GM19239 (cell line): ENCODE results near the gene METTL22.

Experiments
- DNase-seq: peaks from one replicate; pipeline ENCODE4 v3.0.0; 2011; ENCODE audit warnings: low spot score; ENCODE audit not compliant: insufficient read length
- FAIRE-seq: peaks from 2 replicates; lab custom pipeline; 2011; peaks lifted over from hg19 to GRCh38; lab: Jason Lieb, UNC

Gene METTL22, protein sequence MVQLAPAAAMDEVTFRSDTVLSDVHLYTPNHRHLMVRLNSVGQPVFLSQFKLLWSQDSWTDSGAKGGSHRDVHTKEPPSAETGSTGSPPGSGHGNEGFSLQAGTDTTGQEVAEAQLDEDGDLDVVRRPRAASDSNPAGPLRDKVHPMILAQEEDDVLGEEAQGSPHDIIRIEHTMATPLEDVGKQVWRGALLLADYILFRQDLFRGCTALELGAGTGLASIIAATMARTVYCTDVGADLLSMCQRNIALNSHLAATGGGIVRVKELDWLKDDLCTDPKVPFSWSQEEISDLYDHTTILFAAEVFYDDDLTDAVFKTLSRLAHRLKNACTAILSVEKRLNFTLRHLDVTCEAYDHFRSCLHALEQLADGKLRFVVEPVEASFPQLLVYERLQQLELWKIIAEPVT

DNA sequence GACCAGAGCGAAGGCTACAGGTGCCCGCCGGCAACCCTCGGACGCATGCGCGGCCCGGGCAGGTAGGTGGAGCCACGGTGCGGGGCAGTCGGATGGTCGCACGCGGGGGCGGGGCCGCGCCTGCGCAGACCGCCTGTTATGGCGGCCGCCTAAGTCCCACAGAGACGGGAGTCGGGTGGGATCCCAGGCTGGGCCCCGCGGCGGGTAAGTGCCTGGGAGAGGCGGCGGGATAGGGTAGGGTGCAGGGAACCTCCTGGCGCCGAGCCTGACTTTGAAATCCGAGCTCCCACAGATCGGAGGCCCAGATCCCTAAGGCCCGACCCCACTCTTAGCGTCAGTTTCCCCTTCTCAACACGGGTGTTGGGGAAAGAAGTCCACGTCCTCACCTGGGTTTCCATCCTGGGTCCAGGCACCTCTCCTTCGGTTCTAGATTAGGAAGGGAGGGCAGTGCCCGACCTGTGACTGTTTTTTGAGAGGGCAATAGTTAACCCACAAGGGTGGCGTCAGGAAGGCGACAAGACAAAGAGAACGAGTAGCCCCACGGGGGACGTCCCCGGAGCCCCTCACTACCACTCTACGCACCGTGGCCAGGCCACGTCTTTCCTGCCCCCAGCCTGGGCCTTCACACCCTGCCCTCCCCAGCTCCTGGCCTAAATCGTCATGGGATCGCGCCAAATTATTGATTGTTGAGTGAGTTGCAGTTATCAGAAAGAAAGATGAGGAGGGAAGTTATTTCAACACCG, at the start of gene METTL22:
Gene METTL22 (plus strand): TSS at position 127 of the 743 bp plus-strand sequence. CDS start 3,968 bp downstream, outside the sequence.
- DNase-seq (peak; percentile 97), FAIRE-seq (peak; percentile 88)

DNA sequence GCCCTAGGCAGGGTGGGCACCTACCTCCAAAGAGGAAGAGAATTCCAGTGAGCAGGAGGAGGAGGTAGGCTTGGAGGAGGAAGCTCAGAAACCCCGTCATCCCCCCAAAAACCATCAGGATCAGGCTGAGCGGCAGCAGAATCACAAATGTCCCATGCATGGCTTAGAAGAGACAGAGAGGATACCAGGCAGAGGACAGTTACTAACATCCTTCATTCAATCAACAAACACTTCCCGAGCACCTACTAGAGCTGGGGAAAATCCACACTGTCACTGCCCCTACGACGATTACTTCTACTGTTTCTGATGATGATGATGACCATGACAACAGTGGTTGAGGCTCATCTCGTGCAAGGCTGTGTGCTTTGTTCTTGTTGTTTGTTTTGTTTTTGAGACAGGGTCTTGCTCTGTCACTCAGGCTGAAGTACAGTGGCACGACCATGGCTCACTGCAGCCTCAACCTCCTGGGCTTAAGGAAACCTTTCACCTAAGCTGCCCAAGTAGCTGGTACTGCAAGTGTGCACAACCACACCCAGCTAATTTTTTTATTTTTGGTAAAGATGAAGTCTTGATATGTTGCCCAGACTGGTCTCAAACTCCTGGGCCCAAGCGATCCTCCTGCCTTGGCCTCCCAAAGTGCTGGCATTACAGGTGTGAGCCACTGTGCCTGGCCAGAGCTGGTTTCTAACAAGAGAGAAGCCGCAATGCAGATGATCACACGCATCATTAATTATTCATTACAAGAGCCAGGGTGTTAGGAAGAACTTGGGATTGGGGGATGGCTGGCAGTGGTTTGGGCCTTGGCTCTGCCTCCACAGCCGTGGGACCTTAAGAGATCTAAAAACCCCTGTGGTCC, 49.2 kb upstream of the METTL22 start:
- FAIRE-seq: no peak

DNA sequence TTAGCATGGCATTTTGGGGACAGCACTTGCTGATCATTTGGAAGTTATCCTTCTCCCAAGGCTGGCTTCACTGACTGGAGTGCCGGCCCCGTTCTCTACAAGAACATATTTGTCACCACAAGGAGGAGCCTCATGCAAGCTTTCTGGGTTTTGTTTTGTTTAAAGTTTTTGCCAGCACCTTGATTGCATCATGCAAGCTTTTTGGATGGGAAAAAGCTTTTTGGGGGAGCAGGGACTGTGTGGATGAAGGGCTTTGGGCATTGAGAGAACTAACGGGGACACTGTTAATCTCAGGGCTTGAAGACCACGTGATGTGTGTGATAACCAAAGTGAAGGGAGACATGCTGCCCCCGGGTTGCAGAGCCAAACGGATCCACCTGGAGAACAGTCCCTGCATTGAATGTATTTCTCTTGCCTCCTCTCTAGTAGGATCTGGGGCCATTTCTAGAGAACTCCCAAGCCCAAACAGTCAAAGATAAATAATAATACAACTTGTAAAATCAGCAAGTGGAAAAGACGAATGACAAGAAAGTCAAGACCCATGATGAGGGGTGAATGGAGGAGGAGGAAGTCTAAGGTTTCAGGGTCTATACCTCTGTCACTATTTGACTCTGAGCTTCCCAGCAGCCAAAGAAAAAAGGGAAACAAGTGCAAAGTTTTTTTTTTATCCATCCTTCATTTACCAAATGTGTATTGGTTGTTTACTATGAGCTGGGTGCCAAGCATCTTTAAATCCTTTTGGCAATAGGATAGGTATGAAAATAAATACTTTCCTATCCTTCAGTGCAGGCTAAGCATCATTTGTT, 48.4 kb upstream of the METTL22 start:
- DNase-seq (no peak), FAIRE-seq (no peak)

More for the DNA sequence above, 49.2 kb upstream of the METTL22 start:
- no peak for DNase-seq

DNA sequence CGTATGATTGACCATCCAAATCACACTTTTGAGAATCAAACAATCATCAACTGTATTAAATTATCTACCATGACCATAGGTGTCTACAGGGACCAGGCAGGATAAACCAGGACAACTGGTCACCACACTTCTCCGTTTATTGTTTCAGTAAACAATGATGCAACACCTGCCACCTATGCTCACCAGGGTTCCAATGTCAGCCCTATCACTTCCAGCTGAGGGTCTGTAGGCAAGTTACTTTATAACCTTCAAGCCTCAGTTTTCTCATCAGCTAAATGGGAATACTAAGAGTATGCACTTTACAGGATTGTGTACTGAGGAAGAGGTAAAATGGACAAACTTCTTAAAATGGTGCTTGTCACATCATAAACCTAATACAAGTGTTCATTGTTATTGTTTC, 46.1 kb upstream of the METTL22 start:
- DNase-seq (no peak), FAIRE-seq (no peak)

DNA sequence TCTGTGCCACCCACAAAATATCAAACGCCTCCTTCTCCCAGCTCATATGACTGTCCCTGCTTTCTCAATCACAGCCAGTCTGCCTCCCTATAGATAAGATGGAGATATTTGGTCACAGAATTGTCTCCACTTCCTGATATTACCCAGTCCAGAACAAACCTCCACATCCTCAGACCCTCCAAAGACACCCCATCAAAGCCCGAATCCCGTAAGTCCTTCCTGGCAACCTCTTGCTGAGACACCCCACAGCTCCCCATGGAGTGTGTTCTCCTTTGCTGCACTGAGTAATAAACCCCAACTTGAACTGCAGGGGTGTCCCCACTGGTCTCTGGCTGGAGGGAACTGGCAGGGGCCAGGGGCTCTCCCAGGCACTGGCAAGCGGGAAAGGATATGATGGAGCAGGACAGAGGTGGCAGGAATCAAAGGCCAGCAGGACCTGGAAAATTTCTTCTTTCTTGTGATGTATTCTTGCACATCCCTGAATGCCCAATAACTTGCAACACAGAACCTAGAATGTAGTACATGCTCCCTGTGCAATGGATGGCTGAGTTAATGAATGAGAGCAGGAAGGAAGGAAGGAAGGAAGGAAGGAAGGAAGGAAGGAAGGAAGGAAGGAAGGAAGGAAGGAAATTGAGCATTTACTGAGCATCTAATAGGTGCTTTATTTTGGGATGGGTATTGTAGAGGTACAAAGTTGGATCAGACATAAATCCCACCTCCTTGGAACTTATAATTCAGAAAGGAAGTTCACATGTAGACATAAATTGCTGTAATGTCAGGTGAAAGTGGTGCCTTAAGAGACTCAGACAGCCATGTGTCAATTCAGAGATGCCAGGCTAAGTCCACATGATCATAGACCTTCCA, 45.1 kb upstream of the METTL22 start:
- no peak for DNase-seq
- no peak for FAIRE-seq

DNA sequence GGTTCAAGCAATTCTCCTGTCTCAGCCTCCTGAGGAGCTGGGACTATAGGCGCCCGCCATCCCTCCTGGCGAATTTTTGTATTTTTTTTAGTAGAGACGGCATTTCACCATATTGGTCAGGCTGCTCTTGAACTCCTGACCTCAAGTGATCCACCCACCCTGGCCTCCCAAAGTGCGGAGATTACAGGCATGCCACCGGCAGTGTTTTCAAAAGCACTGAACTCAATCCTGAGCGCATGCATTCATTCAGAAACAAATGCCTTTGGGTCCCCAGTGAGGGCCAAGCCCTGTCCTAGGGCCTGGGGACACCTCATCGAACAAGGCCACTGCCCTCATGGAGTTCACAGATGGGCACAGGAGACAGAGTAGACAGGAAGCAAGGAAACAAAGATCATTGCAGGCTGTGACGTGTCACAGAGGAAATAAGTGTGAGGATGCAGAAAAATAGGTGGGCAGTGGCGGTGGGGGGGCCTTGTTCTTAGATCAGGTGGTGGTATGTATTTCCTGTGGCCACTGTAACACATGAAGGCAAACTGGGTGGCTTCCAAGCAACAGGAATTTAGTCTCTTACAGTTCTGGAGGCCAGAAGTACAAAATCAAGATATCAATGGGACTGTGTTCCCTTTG, 43.7 kb upstream of the METTL22 start:
- DNase-seq (no peak), FAIRE-seq (no peak)

DNA sequence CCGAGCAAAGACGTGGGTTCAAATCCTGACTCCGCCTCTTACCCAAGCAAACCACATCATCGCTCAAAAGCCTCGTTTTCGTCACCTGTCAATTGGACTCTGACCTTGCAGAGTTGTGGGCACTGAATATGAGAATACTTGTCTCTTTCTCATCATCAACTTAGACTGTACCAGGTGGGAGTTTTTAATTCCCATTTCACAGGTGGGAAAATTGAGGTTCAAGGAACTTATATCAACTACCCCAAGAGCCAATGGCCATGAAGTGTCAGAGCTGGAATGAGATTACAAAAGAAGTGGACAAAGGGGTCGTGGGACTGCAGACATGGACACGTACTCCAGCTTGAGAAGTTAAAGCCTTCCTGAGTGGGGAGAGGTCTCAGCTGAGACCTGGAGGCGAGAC, 41.9 kb upstream of the METTL22 start:
- FAIRE-seq (no peak), DNase-seq (no peak)

DNA sequence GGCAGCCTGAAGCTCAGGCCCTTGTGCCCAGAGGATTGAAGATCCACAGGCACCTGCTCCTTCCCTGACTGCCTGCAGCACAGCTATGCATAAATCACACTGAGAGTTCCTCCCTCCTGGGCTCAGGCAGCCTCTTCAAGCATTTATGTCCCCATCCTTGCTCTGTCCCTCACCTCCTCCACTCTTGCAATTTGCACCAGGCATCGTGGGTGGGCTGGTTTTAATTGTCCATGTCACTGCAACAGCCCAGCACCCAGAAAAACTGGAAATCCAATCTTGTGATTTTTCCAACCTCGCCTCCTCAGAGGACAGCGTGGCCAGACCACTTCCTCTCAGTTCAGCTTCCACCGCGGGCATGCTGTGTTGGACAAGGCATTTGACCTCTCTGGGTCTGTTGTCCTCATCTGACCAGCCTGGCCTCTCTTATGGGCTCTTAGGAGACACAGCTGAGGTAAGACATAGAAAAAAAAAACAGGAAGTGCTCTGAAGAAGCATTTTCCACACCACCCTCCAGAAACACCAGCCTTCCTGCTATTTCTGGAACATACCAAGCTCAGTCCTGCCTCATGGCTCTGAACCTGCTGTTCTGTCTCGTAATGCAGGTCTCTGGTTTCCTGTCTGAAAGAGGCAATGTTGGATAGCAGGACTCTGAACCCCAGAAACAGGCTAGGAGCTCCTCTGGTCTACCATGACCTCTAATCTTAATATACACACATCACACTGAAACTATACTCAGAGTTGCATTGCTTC, 39.5 kb upstream of the METTL22 start:
- peak; percentile 57 for FAIRE-seq
- DNase-seq: no peak

DNA sequence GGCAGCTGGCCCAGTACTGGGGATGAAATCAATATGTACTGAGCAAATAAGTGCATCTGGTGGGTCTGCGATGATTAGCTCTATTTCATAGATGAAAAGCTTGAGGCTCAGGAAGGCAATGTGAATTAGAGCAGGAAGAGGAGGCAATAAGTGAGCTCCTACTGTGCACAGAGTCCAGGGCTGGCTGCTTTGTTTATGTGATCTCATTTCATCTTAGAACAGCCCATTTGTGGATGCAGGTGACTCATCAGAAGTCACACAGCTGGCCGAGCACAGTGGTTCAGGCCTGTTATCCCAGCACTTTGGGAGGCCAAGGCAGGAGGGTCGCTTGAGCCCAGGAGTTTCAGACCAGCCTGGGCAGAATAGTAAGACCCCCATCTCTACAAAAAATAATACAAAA, 38.3 kb upstream of the METTL22 start:
- DNase-seq (no peak), FAIRE-seq (no peak)

DNA sequence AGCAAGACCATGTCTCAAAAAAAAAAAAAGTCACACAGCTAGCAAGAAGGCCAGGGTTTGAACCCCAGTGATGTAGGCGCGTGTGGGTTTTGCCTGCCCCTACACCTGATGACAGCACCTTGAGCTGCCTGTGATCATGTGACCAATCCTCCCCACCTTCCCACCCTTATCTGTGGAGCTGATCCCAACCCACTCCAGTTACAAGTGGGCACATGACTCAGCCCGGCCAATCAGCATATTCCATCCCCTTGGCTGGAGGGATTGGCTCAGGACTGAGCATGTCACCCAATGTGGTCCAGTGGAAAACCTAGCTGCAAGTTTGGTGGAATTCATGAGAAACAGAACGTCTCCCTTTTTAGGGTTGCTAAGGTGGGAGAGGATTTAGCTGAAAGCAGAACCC, 37.8 kb upstream of the METTL22 start:
- DNase-seq (no peak), FAIRE-seq (no peak)

DNA sequence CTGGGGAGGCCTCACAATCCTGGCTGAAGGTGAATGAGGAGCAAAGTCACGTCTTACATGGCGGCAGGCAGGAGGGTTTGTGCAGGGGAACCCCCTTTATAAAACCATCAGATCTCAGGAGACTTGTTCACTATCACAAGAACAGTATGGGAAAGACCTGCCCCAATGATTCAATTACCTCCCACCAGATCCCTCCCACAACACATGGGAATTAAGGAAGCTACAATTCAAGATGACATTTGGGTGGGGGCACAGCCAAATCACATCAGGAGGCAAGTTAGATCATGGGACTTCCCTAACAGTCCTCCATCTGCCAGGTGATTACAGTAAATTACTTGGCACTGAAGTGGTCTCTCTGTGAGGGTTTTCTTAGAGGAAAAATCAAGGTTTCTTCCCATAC, 36.5 kb upstream of the METTL22 start:
- no peak for FAIRE-seq

DNA sequence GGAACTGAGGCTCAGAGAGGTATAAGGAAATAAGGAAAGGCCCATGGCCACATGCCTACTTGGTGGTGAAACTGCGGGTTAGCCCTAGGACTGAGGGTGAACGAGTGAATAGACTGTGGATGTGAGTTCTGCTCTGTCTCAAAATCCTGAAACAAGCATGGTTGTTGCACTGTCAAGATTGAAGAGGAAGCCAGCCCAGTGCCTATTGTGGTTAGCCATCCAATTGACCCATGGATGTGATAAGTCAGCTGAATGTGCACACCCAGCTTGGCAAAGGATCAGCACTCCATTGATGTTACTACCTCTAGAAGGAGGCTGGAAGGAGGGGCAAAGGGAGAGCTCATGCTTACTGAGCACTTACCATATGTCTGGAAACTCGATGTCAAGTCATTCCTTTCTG, 35.6 kb upstream of the METTL22 start:
- no peak for DNase-seq
- FAIRE-seq: no peak

More for the DNA sequence above, 36.5 kb upstream of the METTL22 start:
- no peak for DNase-seq

DNA sequence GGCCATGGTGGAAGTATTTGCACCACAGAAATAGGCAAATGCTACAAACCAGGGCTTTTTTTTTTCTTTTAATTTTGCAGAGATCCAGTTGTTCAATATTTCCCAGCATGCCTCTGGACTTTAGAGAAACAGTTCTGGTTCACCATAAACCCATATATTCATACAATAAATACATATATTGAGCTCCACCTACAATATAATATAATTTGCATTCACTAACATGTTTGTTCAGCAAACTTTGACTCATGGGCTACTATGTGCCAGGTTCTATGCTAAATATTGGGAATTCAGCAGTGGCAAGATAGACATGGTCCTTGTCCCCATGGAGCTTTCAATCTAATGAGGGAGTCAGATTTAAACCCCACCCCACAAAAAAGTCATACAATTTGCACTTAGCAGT, 34.4 kb upstream of the METTL22 start:
- DNase-seq (no peak), FAIRE-seq (no peak)

DNA sequence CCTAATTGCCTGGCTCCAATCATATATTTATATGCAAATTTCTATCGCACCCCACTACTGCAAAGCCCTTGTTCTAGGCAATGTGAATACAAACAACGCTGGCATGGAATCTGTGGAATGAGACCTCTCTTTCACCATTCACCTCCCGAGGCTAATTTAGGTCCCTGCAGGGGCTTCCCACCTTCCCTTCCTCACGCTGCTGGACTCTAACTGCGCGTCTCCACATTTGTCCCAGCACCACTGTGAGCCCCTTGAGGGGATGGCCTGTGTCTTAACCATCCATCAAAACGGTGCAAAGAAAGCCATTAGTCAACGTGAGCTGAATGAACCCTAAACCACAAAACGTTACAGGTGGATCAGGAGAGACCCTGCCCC, 32.8 kb upstream of the METTL22 start:
- FAIRE-seq: no peak

DNA sequence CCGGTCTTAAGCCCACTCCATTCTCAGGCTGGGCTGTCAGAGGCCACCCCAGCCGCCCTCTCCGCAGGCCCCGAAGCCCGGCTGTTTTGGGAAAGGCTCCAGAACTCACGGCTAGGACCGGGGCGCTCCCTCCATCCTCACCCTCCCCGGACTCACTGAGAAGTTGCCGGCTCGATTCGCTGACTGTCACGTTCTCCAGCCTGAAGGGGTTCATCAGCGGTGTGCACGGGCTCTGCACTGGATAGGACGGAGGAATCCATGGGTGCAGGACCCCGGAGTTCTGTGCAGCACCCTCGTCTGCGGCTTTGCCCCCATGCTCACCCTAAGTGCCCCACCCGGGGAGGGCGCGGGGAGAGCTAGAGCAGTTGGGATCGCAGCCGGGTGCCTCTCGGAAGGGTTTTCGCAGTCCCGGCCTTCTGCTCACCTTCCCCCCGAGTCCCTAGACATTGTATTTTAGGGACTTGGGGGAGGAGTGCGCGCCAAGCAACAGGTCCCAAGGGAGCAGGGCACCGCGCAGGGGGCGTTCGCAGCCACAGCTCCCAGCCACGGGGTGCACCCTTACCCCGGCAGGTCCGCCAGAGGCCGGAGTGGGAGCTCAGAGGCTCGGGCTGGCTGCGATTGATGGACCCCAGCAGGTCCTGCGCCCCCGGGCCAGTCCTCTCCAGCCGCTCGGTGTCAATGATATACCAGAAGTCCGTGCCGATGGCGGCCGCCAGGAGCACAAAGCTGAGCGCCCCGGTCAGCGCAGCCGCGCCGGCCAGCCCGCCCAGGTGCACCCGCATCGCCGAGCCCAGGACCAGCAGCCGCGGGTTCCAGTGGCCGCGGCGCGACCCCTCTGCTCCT, 32.2 kb upstream of the METTL22 start:
- DNase-seq: no peak
- no peak for FAIRE-seq

More for the DNA sequence above, 32.8 kb upstream of the METTL22 start:
- DNase-seq: no peak

DNA sequence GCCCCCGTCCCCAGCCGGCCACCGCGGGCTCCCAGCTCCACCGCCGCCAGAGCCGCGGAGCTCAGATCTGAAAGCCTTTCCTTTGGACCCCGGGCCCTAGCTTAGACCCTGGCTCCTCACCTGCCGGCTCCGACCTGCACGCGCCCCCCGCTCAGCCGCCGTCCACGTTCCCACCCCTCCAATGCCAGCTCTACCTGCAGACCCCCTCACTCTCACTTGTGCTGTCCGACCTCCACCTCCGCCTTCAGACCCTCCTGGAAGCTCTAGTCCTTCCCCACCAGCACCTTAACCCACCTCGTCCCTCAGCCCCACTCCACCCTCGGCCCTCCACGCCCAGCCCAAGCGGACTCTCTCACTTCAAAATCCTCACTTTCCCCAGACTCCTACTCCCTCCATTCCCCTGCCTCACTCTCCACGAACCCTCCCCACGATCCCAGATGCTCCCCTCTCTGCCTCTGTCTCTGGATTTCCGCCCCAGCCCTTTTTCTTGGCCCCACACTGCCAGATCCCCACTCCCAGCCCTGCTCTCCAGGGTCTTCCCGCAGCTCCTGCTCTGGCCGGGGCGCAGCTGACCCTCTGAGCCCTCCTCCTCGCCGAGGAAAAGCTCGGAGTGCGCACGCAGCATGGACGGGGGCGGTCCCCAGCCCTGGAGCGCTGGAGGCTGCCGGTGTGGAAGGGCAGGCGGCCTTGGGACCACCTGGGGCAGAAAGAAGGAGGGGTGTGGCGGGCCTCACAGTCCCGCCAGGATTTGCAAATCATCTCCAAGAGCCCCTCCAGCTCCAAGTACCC, 31.4 kb upstream of the METTL22 start, which contains the start of gene TMEM114:
Gene TMEM114 (minus strand): TSS at position 612 of the 789 bp plus-strand sequence. CDS start 673 bp downstream, outside the sequence.
- DNase-seq (no peak), FAIRE-seq (no peak)
